Thyroid gland (tissue), 4 donors: Measurements from ENCODE around the gene NR1H3. TPM values are rescaled to one million over a fixed set of nuclear protein-coding genes. Genes with fewer than 3 reads are reported as not detected.
A peak's percentile ranks its signal among the peaks of the same experiment; 100 is the strongest.

Experiments
- DNase-seq, 2 donors: peaks; one replicate each; pipeline ENCODE4 v3.0.0-alpha.2; 2019
- H3K27ac ChIP-seq, 3 donors: fragments of 200-600 bp; sonication (generic); 1 replicate in 2 of 3; 2 replicates in 1 of 3; pipeline ENCODE4 v1.5.1; 2016 to 2019; ENCODE audit warnings: mild to moderate bottlenecking in 1 of 3, moderate library complexity in 1 of 3
- H3K27me3 ChIP-seq: fragments of 200-600 bp; sonication (generic); one replicate; pipeline ENCODE4 v1.5.1; 2019
- H3K36me3 ChIP-seq, 2 donors: fragments of 200-600 bp; sonication (generic); one replicate each; pipeline ENCODE4 v1.5.1; 2016 to 2019
- H3K4me1 ChIP-seq, 2 donors: fragments of 200-600 bp; sonication (generic); one replicate each; pipeline ENCODE4 v1.5.1; 2017 to 2019
- H3K4me3 ChIP-seq, 3 donors: fragments of 200-600 bp; sonication (generic); replicated peaks in 1 of 3; 1 replicate in 2 of 3; 2 replicates in 1 of 3; pipeline ENCODE4 v1.5.1; 2016; ENCODE audit warnings: mild to moderate bottlenecking in 1 of 3
- H3K9me3 ChIP-seq: fragments of 200-600 bp; sonication (generic); one replicate; pipeline ENCODE4 v1.5.1; 2017
- CTCF ChIP-seq, 6 experiments: fragments of 200-600 bp in 3 of 6; fragments of 450-650 bp in 3 of 6; sonication (generic) in 3 of 6; IDR thresholded peaks; one replicate each; pipeline ENCODE4 v1.5.1; 2016 to 2019; ENCODE audit warnings: antibody characterized with exemption in 6 of 6, mild to moderate bottlenecking in 2 of 6, inconsistent platforms in 1 of 6, moderate library complexity in 1 of 6
- POLR2A ChIP-seq, 2 donors: fragments of 450-650 bp; IDR thresholded peaks; one replicate each; pipeline ENCODE4 v1.6.1; 2017; ENCODE audit warnings: antibody characterized with exemption in 2 of 2, mild to moderate bottlenecking in 2 of 2, moderate library complexity in 1 of 2
- WGBS, 2 donors: methylation state at CpG; one replicate each; pipeline ENCODE4 v1.1.5; 2017; 5-methylcytosine and 5-hydroxymethylcytosine counted together
- intact Hi-C: fragments of 100-400 bp; cut with DNase I; formaldehyde crosslinking; loops from one replicate; pipeline ENCODE4 v1.15.1; 2023
- total RNA-seq, 4 donors: library from RNA; depleted of rRNA; stranded (reverse); fragments of >200 nt; gene quantifications; one replicate each; pipeline ENCODE4 v1.2.3, GENCODE V29; 2016

Gene NR1H3
- total RNA-seq, 4 donors from 2014 or later: 27.5 to 58.3 (median 42.5) TPM

DNA sequence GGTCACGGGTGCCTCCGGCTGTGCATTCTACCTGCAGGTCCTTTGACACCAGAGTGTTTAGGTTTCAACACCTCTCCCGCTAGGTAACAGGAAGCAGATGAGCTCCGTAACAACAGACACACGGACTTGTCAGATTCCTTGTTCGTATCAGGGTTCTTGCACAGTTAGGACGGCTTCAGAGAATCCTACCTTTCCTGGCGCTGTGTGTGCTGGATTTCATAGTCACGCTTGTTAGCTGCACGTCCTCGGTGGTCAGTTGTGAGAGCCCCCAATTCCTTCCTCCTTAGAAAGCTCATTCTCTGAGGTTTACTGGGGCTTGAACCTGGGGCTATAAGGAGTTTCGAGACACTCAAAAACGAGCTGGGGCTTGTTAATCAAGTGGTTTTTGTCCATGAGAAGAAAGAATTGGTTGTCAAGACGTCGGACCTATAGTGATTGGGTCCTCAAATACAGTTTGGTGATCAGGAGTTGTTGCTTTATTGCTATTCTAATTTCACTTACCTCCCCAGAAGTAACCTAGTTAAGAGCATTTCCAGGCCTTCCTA, 42.4 kb upstream of the NR1H3 start:
- Histone ChIP-seq H3K27ac (peak overlapping the region; percentile 72 to 93 (median 81)), H3K27me3 (no peaks in the 10 kb centered on the region), H3K9me3 (no peaks in the 10 kb centered on the region), H3K4me1 (peaks cover 17 to 18% of the 10 kb centered on the region in 2 donors), H3K4me3 (peak overlapping the region in 2 of 3 donors; percentile 1 to 52), H3K36me3 (no peaks in the 10 kb centered on the region)
- 21 to 25% methylated on average over 14 to 15 of the region's 15 CpGs for WGBS, 2 donors
- DNase-seq: no peak
- intact Hi-C loops: no loop called here
- TF ChIP-seq POLR2A (IDR thresholded peaks at IDR 0.05) (no peak), CTCF (IDR thresholded peaks at IDR 0.05) (no peak)

DNA sequence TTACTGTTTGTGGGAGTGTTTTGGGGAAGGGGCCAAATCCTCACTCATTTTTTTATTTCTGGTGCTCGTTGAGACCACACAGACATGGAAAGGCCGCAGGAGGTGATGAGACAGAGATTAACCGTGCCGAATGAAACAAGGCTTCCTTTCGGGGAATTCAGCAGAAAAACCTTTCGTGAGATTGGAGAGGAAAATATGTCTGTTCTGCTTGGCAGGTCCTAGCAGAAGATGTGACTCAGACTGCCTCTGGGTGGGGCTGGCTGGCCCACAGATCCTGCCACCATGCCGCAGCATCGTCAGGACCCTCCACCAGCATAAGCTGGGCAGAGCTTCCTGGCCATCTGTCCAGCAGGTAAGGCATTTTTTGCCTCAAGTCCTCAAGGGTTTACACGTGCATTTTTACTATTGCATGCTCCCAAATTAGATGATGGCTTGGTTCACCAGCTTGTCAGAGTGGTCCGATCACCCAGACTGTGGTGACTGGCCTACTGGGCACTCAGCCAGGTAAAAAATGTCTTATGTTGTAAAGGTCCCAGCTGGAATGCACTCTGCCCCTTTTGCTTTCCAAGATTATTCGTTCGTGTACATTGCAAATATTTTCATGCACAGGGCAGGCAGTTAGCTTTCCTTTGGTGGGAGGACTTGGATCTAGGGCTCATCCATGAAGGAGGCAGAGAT, 41.5 kb upstream of the NR1H3 start:
- intact Hi-C loops: no loop called here
- H3K36me3 ChIP-seq: no peaks in the 10 kb centered on the region
- peak overlapping the region in 1 of 3 donors; percentile 52 for H3K4me3 ChIP-seq
- no peaks in the 10 kb centered on the region for H3K9me3 ChIP-seq
- 17 to 18% methylated on average over 12 of the region's 12 CpGs for WGBS, 2 donors
- peak overlapping the region; percentile 57 to 93 (median 81) for H3K27ac ChIP-seq
- peak; percentile 67 to 76 for DNase-seq
- peaks cover 17 to 18% of the 10 kb centered on the region in 2 donors for H3K4me1 ChIP-seq
- H3K27me3 ChIP-seq: no peaks in the 10 kb centered on the region
- no peak for TF ChIP-seq CTCF (IDR thresholded peaks at IDR 0.05)
- TF ChIP-seq POLR2A (IDR thresholded peaks at IDR 0.05): no peak

DNA sequence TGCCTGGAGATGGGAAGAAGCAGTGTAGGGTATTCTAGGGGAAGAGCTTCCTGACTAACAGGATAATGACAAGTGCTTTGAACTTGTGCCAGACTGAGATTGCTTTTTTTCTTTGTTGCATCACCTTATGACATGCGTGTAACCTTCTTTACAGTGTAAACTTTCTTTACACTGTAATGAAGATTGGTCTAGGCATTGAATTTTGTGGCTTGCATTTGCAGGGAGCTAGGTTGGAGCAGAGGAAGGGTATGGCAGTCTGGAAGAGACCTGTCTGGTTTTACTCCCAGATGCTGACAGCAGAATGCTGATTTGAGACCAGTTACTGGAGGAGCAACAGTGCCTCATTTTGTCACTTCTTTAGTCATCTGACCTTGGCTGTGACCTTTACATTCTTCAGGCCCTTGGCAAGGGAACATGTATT, 37.4 kb upstream of the NR1H3 start:
- Histone ChIP-seq H3K27me3 (no peaks in the 10 kb centered on the region), H3K9me3 (no peaks in the 10 kb centered on the region), H3K27ac (no peak overlapping the region), H3K36me3 (no peaks in the 10 kb centered on the region), H3K4me3 (no peak overlapping the region), H3K4me1 (peaks cover 16% of the 10 kb centered on the region in 2 donors)
- no peak for TF ChIP-seq CTCF (IDR thresholded peaks at IDR 0.05)
- TF ChIP-seq POLR2A (IDR thresholded peaks at IDR 0.05): no peak
- intact Hi-C loops: no loop called here
- no peak for DNase-seq
- WGBS, 2 donors: 81 to 83% methylated on average over 1 of the region's 1 CpG

GRCh38 chr11:47222696-47223095, 35.1 kb upstream of the NR1H3 start:
- no peaks in the 10 kb centered on the region for H3K27me3 ChIP-seq
- intact Hi-C loops: no loop called here
- no peaks in the 10 kb centered on the region for H3K36me3 ChIP-seq
- TF ChIP-seq POLR2A (IDR thresholded peaks at IDR 0.05): no peak
- no peak for TF ChIP-seq CTCF (IDR thresholded peaks at IDR 0.05)
- H3K4me3 ChIP-seq: no peak overlapping the region
- no peak for DNase-seq
- H3K4me1 ChIP-seq: no peaks in the 10 kb centered on the region
- H3K9me3 ChIP-seq: no peaks in the 10 kb centered on the region
- no peak overlapping the region for H3K27ac ChIP-seq
- 93 to 99% methylated on average over 2 of the region's 2 CpGs for WGBS, 2 donors
